Neural cell (in vitro differentiated cells): ENCODE results near the gene UQCRQ. TPM values are rescaled to one million over a fixed set of nuclear protein-coding genes. Genes with fewer than 3 reads are reported as not detected.

ENCODE experiments used
- H2AFZ ChIP-seq: fragments of 200-600, 300-800 bp; sonication (generic), shearing (Covaris generic); 2 replicates; pipeline ENCODE4 v1.6.0; 2014; ENCODE audit warnings: low read depth, mild to moderate bottlenecking, antibody characterized with exemption, low read length, moderate library complexity
- H3F3A ChIP-seq: fragments of 200-600 bp; shearing (Covaris generic); 2 replicates; pipeline ENCODE4 v1.6.1; 2016; ENCODE audit warnings: mild to moderate bottlenecking, moderate library complexity, mixed read lengths, antibody characterized with exemption, low read length; ENCODE audit not compliant: insufficient read depth, poor library complexity, severe bottlenecking
- H3K27ac ChIP-seq: fragments of 200-600, 300-800 bp; sonication (generic), shearing (Covaris generic); 2 replicates; pipeline ENCODE4 v1.5.1; 2014; ENCODE audit warnings: mild to moderate bottlenecking, low read length, moderate library complexity
- H3K27me3 ChIP-seq: fragments of 300-800, 200-600 bp; sonication (generic), shearing (Covaris generic); 2 replicates; pipeline ENCODE4 v1.6.0; 2014; ENCODE audit warnings: mild to moderate bottlenecking, low read depth, low read length, moderate library complexity; ENCODE audit not compliant: insufficient read depth
- H3K36me3 ChIP-seq: fragments of 300-800, 200-600 bp; sonication (generic), shearing (Covaris generic); 2 replicates; pipeline ENCODE4 v1.5.1; 2014; ENCODE audit warnings: mild to moderate bottlenecking, antibody characterized with exemption, low read length, moderate library complexity; ENCODE audit not compliant: insufficient read depth
- H3K4me2 ChIP-seq: fragments of 300-800, 200-600 bp; sonication (generic), shearing (Covaris generic); 2 replicates; pipeline ENCODE4 v1.6.0; 2014; ENCODE audit warnings: mild to moderate bottlenecking, low read length
- H3K4me3 ChIP-seq: fragments of 300-800, 200-600 bp; sonication (generic), shearing (Covaris generic); 2 replicates; pipeline ENCODE4 v1.5.1; 2014; ENCODE audit warnings: mild to moderate bottlenecking, low read length, moderate library complexity
- H3K79me2 ChIP-seq: fragments of 200-600 bp; shearing (Covaris generic); replicated peaks from 2 replicates; pipeline ENCODE4 v1.6.0; 2014; ENCODE audit warnings: mild to moderate bottlenecking, low read length, moderate library complexity; ENCODE audit not compliant: insufficient read depth
- H3K9ac ChIP-seq: fragments of 300-800, 200-600 bp; sonication (generic), shearing (Covaris generic); 2 replicates; pipeline ENCODE4 v1.6.1; 2016; ENCODE audit warnings: mild to moderate bottlenecking, low read length, mixed read lengths
- H3K9me2 ChIP-seq: fragments of 200-600 bp; shearing (Covaris generic); 2 replicates; pipeline ENCODE4 v1.6.1; 2016; ENCODE audit warnings: mild to moderate bottlenecking, low read length, mixed read lengths; ENCODE audit not compliant: insufficient read depth
- H3K9me3 ChIP-seq: fragments of 200-600, 300-800 bp; sonication (generic), shearing (Covaris generic); 2 replicates; pipeline ENCODE4 v1.6.1; 2016; ENCODE audit warnings: mild to moderate bottlenecking, mixed run types, low read length, moderate library complexity, mixed read lengths
- H4K20me1 ChIP-seq: fragments of 200-600 bp; shearing (Covaris generic); 2 replicates; pipeline ENCODE4 v1.6.1; 2016; ENCODE audit warnings: mild to moderate bottlenecking, mixed run types; ENCODE audit not compliant: insufficient read depth
- CTCF ChIP-seq: fragments of 450-650 bp; IDR thresholded peaks from 2 replicates; pipeline ENCODE4 v1.5.1; 2014; ENCODE audit warnings: antibody characterized with exemption, mild to moderate bottlenecking, moderate library complexity; ENCODE audit not compliant: poor library complexity, severe bottlenecking
- EP300 ChIP-seq: fragments of 450-650 bp; conservative IDR thresholded peaks from 2 replicates; pipeline ENCODE4 v1.6.1; 2014; ENCODE audit warnings: antibody characterized with exemption, mild to moderate bottlenecking, moderate library complexity; ENCODE audit not compliant: poor library complexity, severe bottlenecking
- EZH2 ChIP-seq: fragments of 200-600, 300-800 bp; shearing (Covaris generic), sonication (generic); IDR thresholded peaks from 2 replicates; pipeline ENCODE4 v1.6.1; 2014; ENCODE audit warnings: antibody characterized with exemption, low read length, borderline replicate concordance, mild to moderate bottlenecking; ENCODE audit not compliant: insufficient read depth, poor library complexity, severe bottlenecking
- MXI1 ChIP-seq: fragments of 450-650 bp; conservative IDR thresholded peaks from 2 replicates; pipeline ENCODE4 v1.6.1; 2014; ENCODE audit warnings: antibody characterized with exemption, mild to moderate bottlenecking; ENCODE audit not compliant: poor library complexity, severe bottlenecking
- POLR2AphosphoS5 ChIP-seq: IDR thresholded peaks from 2 replicates; pipeline ENCODE4 v1.6.1; 2012
- RAD21 ChIP-seq: fragments of 450-650 bp; conservative IDR thresholded peaks from 2 replicates; pipeline ENCODE4 v1.6.1; 2014; ENCODE audit warnings: antibody characterized with exemption, mild to moderate bottlenecking, moderate library complexity
- REST ChIP-seq: IDR thresholded peaks from 2 replicates; pipeline ENCODE4 v1.6.1; 2012; ENCODE audit warnings: borderline replicate concordance
- SMC3 ChIP-seq: fragments of 450-650 bp; conservative IDR thresholded peaks from 2 replicates; pipeline ENCODE4 v1.6.1; 2014; ENCODE audit warnings: antibody characterized with exemption, mild to moderate bottlenecking, moderate library complexity; ENCODE audit not compliant: poor library complexity
- TAF1 ChIP-seq: IDR thresholded peaks from 2 replicates; pipeline ENCODE4 v1.6.1; 2012; ENCODE audit warnings: low read depth
- polyA plus RNA-seq: library from polyadenylated mRNA; depleted of rRNA; stranded (reverse); fragments of >200 nt; gene quantifications from 2 replicates; pipeline ENCODE4 v1.2.3, GENCODE V29; 2014
- small RNA-seq, 3 experiments: library from RNA; depleted of rRNA; stranded (forward); fragments of <200 nt; gene quantifications; one replicate each; pipeline ENCODE3, GENCODE V24; 2012

The UQCRQ gene
- polyA plus RNA-seq, 1 donor from 2014 or later = 444 TPM

GRCh38 chr5:132916086-132916485 lies 49.6 kb downstream of the UQCRQ start:
- Histone ChIP-seq H3F3A (no peaks in the 10 kb centered on the region), H3K79me2 (peaks cover 23% of the 10 kb centered on the region), H3K4me2 (no peak overlapping the region), H3K27ac (no peak overlapping the region), H3K9me3 (no peaks in the 10 kb centered on the region), H3K27me3 (no peaks in the 10 kb centered on the region), H3K4me3 (no peak overlapping the region), H3K9me2 (no peaks in the 10 kb centered on the region), H4K20me1 (no peaks in the 10 kb centered on the region), H3K9ac (no peak overlapping the region), H2AFZ (no peak overlapping the region), H3K36me3 (no peaks in the 10 kb centered on the region)
- TF ChIP-seq REST (no peak), EZH2 (no peak), POLR2AphosphoS5 (no peak), TAF1 (no peak), MXI1 (no peak), EP300 (no peak), RAD21 (no peak), CTCF (no peak), SMC3 (no peak)

Small RNA genes lying within 50 kb of the gene (small RNA-seq; reads per million reads assigned to genes)
- 0 reads per million in 3 experiments for gene RNA5SP192

Other genes with a start within 250 kb of the UQCRQ start
- 0.25 TPM in 1 of 2 replicates, not detected in the other for gene IL13, start 208.5 kb upstream of the UQCRQ start, polyA plus RNA-seq
- gene IL4, start 192.7 kb upstream of the UQCRQ start, polyA plus RNA-seq = not detected in 2 replicates
- 84.6 and 94.4 TPM in 2 replicates for gene KIF3A, start 129.1 kb upstream of the UQCRQ start, polyA plus RNA-seq
- not detected in 2 replicates for gene CCNI2, start 119.2 kb upstream of the UQCRQ start, polyA plus RNA-seq
- gene SEPTIN8, start 89.4 kb upstream of the UQCRQ start, polyA plus RNA-seq = 33.6 and 37.7 TPM in 2 replicates
- gene SOWAHA, start 53.3 kb upstream of the UQCRQ start, polyA plus RNA-seq = 23.4 and 26.9 TPM in 2 replicates
- gene SHROOM1, start 36.0 kb upstream of the UQCRQ start, polyA plus RNA-seq = 0.84 and 1.8 TPM in 2 replicates
- gene GDF9, start 173 bp upstream of the UQCRQ start, polyA plus RNA-seq = 4.6 and 5.1 TPM in 2 replicates
- gene LEAP2, start 7.0 kb downstream of the UQCRQ start, polyA plus RNA-seq = 1.1 and 1.6 TPM in 2 replicates
- gene AFF4, start 97.0 kb downstream of the UQCRQ start, polyA plus RNA-seq = 54.0 and 60.6 TPM in 2 replicates
- gene ZCCHC10, start 159.9 kb downstream of the UQCRQ start, polyA plus RNA-seq = 68.0 and 70.3 TPM in 2 replicates
- 75.7 and 75.9 TPM in 2 replicates for gene HSPA4, start 185.4 kb downstream of the UQCRQ start, polyA plus RNA-seq